ENCODE results near the gene CEP83.

The CEP83 gene

GRCh38 chr12:94297876-94298505, 161.7 kb downstream of the CEP83 start:
- no peak for DNase-seq

- no peak for DNase-seq
Measured at GRCh38 chr12:94297096-94297699, 162.5 kb downstream of the CEP83 start.

GRCh38 chr12:94290353-94290752, 169.3 kb downstream of the CEP83 start:
- no peak for DNase-seq

- no peak for DNase-seq
Measured at GRCh38 chr12:94289461-94290312, 170.0 kb downstream of the CEP83 start.

GRCh38 chr12:94287245-94287628, 172.4 kb downstream of the CEP83 start:
- no peak for DNase-seq

GRCh38 chr12:94286583-94287244, 173.0 kb downstream of the CEP83 start:
- no peak for DNase-seq

GRCh38 chr12:94285943-94286582, 173.6 kb downstream of the CEP83 start:
- no peak for DNase-seq

GRCh38 chr12:94284859-94285258, 174.8 kb downstream of the CEP83 start:
- no peak for DNase-seq

- no peak for DNase-seq
Measured at GRCh38 chr12:94284046-94284445, 175.6 kb downstream of the CEP83 start.

- DNase-seq: peak; percentile 60
Measured at GRCh38 chr12:94282675-94283074, 177.0 kb downstream of the CEP83 start.

GRCh38 chr12:94280063-94280462, 179.6 kb downstream of the CEP83 start:
- DNase-seq: no peak

- DNase-seq: no peak
Measured at GRCh38 chr12:94277426-94278000, 182.2 kb downstream of the CEP83 start.

GRCh38 chr12:94276725-94277124, 182.9 kb downstream of the CEP83 start:
- DNase-seq: no peak

- no peak for DNase-seq
Measured at GRCh38 chr12:94273272-94273671, 186.4 kb downstream of the CEP83 start.

- no peak for DNase-seq
Measured at GRCh38 chr12:94272280-94272679, 187.4 kb downstream of the CEP83 start.

GRCh38 chr12:94271351-94271750, 188.3 kb downstream of the CEP83 start:
- DNase-seq: no peak

GRCh38 chr12:94269316-94269999, 190.2 kb downstream of the CEP83 start:
- no peak for DNase-seq

- DNase-seq: no peak
Measured at GRCh38 chr12:94267921-94268471, 191.7 kb downstream of the CEP83 start.

GRCh38 chr12:94267537-94267872, 192.2 kb downstream of the CEP83 start:
- DNase-seq: no peak

GRCh38 chr12:94266796-94267536, 192.7 kb downstream of the CEP83 start:
- no peak for DNase-seq

Measured in CD4-positive, alpha-beta T cell treated with Interleukin-12 subunit alpha and Interleukin-12 subunit beta, for 1 hour (primary cell).